ENCODE data around the gene LYRM4. TPM values are rescaled to one million over a fixed set of nuclear protein-coding genes. Genes with fewer than 3 reads are reported as not detected.

Gene LYRM4
- total RNA-seq, 2 experiments from 2014 or later: 24.8 to 28.1 TPM

DNA sequence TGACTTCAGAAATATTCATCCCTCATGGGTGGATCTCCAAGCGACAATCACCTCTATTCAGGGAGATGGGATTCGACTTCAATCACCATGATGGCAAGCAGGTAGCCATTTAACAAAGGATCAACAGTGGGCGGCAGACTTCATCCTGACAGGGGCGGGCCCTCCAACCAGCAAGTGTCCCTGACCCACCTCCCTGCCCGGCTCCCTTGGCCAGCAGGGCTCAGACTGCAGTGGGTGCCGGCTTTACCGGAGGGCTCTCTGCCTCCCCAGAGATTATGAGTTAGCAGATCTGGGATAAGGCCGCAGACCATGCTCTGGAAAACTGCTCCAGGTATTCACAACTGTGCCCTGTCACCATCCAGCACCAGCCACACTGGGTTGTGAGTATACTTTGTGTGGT is 136.2 kb downstream of the LYRM4 start:
- Mint-ChIP-seq H3K4me1 (ENCODE audit: low read depth) (no peaks in the 10 kb centered on the region), H3K9me3 (no peaks in the 10 kb centered on the region), H3K36me3 (ENCODE audit: low read depth) (no peaks in the 10 kb centered on the region), H3K4me3 (no peak overlapping the region), H3K27ac (no peak overlapping the region), H3K27me3 (no peaks in the 10 kb centered on the region)
- ATAC-seq (ENCODE audit: poor library complexity) (no peak), DNase-seq (no peak)
- intact Hi-C loops (cut with DNase I, micrococcal nuclease): no loop called here
- Histone ChIP-seq H3K4me1 (ENCODE audit: insufficient read depth, low read length) (no peaks in the 10 kb centered on the region), H3K27ac (ENCODE audit: low read depth in 1 of 2, low read length in 2 of 2) (no peak overlapping the region), H3K4me3 (ENCODE audit: low read length) (no peak overlapping the region), H3K27me3 (ENCODE audit: control insufficient read depth in 1 of 2, insufficient read depth in 2 of 2, low read length in 2 of 2) (no peaks in the 10 kb centered on the region), H3K9me3 (ENCODE audit: control insufficient read depth in 1 of 2, insufficient read depth in 1 of 2, low read length in 2 of 2) (no peaks in the 10 kb centered on the region), H3K36me3 (ENCODE audit: insufficient read depth, low read length) (no peaks in the 10 kb centered on the region)
- ChIA-PET CTCF (no interaction called here), POLR2A (no interaction called here)
- TF ChIP-seq, protein P1, sequence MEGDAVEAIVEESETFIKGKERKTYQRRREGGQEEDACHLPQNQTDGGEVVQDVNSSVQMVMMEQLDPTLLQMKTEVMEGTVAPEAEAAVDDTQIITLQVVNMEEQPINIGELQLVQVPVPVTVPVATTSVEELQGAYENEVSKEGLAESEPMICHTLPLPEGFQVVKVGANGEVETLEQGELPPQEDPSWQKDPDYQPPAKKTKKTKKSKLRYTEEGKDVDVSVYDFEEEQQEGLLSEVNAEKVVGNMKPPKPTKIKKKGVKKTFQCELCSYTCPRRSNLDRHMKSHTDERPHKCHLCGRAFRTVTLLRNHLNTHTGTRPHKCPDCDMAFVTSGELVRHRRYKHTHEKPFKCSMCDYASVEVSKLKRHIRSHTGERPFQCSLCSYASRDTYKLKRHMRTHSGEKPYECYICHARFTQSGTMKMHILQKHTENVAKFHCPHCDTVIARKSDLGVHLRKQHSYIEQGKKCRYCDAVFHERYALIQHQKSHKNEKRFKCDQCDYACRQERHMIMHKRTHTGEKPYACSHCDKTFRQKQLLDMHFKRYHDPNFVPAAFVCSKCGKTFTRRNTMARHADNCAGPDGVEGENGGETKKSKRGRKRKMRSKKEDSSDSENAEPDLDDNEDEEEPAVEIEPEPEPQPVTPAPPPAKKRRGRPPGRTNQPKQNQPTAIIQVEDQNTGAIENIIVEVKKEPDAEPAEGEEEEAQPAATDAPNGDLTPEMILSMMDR (IDR thresholded peaks at IDR 0.05): no peak

DNA sequence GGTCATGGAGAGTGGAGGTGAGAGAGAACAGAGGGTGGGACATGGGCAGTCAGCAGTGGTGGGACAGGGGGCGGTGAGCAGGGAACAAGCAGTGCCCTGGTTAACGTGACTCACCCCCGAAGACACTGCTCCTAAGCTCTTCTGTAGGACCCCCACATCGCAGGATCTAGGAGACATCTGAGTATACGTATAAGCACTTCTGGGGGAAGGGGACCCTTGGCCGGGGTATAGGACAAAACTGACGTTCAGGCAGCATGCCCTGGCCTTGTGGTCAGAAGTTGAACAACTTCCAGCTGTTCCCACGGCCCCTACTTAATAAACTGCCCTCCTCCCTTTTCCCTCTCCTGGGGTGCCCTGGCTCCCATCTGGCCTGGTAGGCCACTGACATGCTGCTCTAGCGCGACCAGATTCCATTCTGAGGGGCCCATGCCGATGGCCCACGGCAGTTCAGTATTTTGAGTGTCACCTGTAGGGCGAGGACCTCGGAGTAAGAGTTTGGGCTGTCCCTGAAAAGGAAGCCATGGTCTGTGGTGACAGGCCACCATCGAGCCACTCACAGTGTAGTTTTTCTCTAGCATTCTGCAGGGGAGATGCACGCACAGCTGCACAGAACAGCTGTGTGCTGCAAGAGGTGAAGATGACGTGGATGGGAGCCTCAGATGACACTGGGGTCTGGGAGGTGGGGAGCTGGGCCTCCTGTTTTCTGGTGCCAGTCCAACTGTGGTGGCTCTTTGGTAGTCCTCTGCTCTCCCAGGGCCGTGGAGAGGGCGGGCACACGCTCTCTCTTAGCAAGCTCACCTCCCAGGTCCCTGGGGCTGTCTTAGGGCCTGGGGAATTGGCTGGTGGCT is 137.2 kb downstream of the LYRM4 start:
- no peaks in the 10 kb centered on the region for H3K27me3 ChIP-seq (ENCODE audit: control insufficient read depth in 1 of 2, insufficient read depth in 2 of 2, low read length in 2 of 2)
- ATAC-seq (ENCODE audit: poor library complexity): no peak
- H3K9me3 ChIP-seq (ENCODE audit: control insufficient read depth in 1 of 2, insufficient read depth in 1 of 2, low read length in 2 of 2): no peaks in the 10 kb centered on the region
- Mint-ChIP-seq H3K27me3 (no peaks in the 10 kb centered on the region), H3K9me3 (no peaks in the 10 kb centered on the region), H3K36me3 (ENCODE audit: low read depth) (no peaks in the 10 kb centered on the region), H3K4me3 (no peak overlapping the region), H3K4me1 (ENCODE audit: low read depth) (no peaks in the 10 kb centered on the region), H3K27ac (no peak overlapping the region)
- POLR2A ChIA-PET: no interaction called here
- TF ChIP-seq, protein P1 (IDR thresholded peaks at IDR 0.05): no peak
- H3K27ac ChIP-seq (ENCODE audit: low read depth in 1 of 2, low read length in 2 of 2): no peak overlapping the region
- intact Hi-C loops (cut with DNase I, micrococcal nuclease): no loop called here
- no peaks in the 10 kb centered on the region for H3K4me1 ChIP-seq (ENCODE audit: insufficient read depth, low read length)
- H3K4me3 ChIP-seq (ENCODE audit: low read length): no peak overlapping the region
- CTCF ChIA-PET: no interaction called here
- DNase-seq: no peak
- H3K36me3 ChIP-seq (ENCODE audit: insufficient read depth, low read length): no peaks in the 10 kb centered on the region

DNA sequence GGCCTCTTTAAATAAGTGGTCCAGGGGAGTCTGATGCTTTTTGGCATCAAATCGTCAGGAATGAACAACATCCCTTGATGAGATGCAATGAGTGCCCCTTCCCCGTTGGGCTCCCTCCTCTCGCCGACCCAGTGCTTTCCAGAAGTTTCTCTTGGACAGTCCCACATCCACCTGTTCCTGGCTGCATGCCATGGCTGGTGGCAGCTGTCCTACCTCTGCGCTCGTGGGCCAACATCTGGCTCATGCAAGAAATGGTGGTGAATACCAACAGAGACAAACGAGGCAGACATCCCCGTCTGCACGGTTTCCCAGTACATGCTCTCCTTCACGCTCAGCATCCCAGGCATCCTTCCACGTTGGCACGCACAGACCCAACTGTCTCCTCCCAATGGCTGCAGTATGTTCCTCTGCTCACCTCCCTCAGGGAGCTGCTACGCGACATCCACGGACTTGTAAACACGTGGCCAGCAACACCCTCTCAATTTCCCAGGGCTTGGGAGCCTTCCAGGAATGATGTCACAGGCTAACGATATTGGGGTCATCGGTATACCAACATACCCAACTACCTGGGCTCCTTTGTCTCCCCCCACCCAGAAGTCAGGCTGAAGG is 138.1 kb downstream of the LYRM4 start:
- H3K27me3 Mint-ChIP-seq: no peaks in the 10 kb centered on the region
- ATAC-seq (ENCODE audit: poor library complexity) (no peak), DNase-seq (no peak)
- H3K27ac Mint-ChIP-seq: no peak overlapping the region
- POLR2A ChIA-PET: no interaction called here
- intact Hi-C loops (cut with DNase I, micrococcal nuclease): no loop called here
- no peak overlapping the region for H3K4me3 Mint-ChIP-seq
- H3K9me3 ChIP-seq (ENCODE audit: control insufficient read depth in 1 of 2, insufficient read depth in 1 of 2, low read length in 2 of 2): no peaks in the 10 kb centered on the region
- H3K36me3 Mint-ChIP-seq (ENCODE audit: low read depth): no peaks in the 10 kb centered on the region
- H3K27me3 ChIP-seq (ENCODE audit: control insufficient read depth in 1 of 2, insufficient read depth in 2 of 2, low read length in 2 of 2): no peaks in the 10 kb centered on the region
- H3K27ac ChIP-seq (ENCODE audit: low read depth in 1 of 2, low read length in 2 of 2): no peak overlapping the region
- H3K9me3 Mint-ChIP-seq: no peaks in the 10 kb centered on the region
- TF ChIP-seq, protein P1 (IDR thresholded peaks at IDR 0.05): no peak
- no peak overlapping the region for H3K4me3 ChIP-seq (ENCODE audit: low read length)
- H3K36me3 ChIP-seq (ENCODE audit: insufficient read depth, low read length): no peaks in the 10 kb centered on the region
- no peaks in the 10 kb centered on the region for H3K4me1 Mint-ChIP-seq (ENCODE audit: low read depth)
- H3K4me1 ChIP-seq (ENCODE audit: insufficient read depth, low read length): no peaks in the 10 kb centered on the region
- CTCF ChIA-PET: no interaction called here

Data from CD4-positive, alpha-beta T cell (primary cell).